ENCODE data around the gene FGA.

Gene FGA

DNA sequence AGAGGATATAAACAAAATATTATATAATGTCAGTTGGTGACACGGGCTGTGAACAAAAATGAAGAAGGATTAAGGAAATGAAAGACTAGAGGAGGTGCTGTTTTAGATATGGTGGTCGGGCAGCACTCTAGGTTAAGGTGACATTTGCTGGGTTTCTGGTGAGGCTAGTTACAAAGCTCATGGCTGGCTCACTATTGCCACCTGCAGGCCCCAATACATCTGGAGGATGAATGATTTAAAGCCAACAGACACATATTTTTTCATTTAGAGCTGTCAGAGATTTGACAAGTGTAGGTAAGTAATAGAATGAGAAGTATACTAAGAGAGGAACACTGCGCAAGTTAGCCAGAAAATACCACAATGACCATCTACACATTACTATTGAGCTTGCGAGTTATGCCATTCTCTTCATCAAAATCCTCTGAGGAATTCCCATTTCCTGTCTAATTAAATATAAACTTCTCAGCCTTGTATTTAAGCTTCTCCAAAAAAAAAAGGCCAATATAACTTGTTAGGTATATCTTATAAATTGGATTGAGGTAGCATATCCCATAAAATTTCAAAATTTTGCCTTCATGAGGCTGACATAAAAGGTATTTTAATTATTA, 28.3 kb upstream of the FGA start:
- no peak for TF ChIP-seq CEBPB (IDR thresholded peaks at IDR 0.05)
- TF ChIP-seq, protein P1, sequence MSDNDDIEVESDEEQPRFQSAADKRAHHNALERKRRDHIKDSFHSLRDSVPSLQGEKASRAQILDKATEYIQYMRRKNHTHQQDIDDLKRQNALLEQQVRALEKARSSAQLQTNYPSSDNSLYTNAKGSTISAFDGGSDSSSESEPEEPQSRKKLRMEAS (IDR thresholded peaks at IDR 0.05), result no peak
- no peak for TF ChIP-seq EGR1 (IDR thresholded peaks at IDR 0.05)
- TF ChIP-seq RAD21 (IDR thresholded peaks at IDR 0.05; ENCODE audit: low read depth), result peak; percentile 74

- TF ChIP-seq CREB1 (IDR thresholded peaks at IDR 0.05; ENCODE audit: low read depth) (no peak), CEBPB (IDR thresholded peaks at IDR 0.05) (no peak), FOXM1 (IDR thresholded peaks at IDR 0.05; ENCODE audit: borderline replicate concordance, low read depth) (no peak), REST (IDR thresholded peaks at IDR 0.05; ENCODE audit: low read depth) (no peak), ZBTB7A (IDR thresholded peaks at IDR 0.05; ENCODE audit: low read depth) (no peak), EP300 (IDR thresholded peaks at IDR 0.05; ENCODE audit: borderline replicate concordance) (no peak), TCF12 (IDR thresholded peaks at IDR 0.05; ENCODE audit: low read depth) (no peak), YY1 (IDR thresholded peaks at IDR 0.05; ENCODE audit: low read depth) (no peak), RAD21 (IDR thresholded peaks at IDR 0.05; ENCODE audit: low read depth) (no peak), EGR1 (IDR thresholded peaks at IDR 0.05) (no peak), USF1 (IDR thresholded peaks at IDR 0.05) (no peak), TEAD4 (IDR thresholded peaks at IDR 0.05) (no peak), NFIC (IDR thresholded peaks at IDR 0.05) (no peak), TAF1 (IDR thresholded peaks at IDR 0.05; ENCODE audit: low read depth) (no peak)
- TF ChIP-seq, protein P1 (IDR thresholded peaks at IDR 0.05), result no peak
Measured at GRCh38 chr4:154617820-154618317, 27.3 kb upstream of the FGA start.

DNA sequence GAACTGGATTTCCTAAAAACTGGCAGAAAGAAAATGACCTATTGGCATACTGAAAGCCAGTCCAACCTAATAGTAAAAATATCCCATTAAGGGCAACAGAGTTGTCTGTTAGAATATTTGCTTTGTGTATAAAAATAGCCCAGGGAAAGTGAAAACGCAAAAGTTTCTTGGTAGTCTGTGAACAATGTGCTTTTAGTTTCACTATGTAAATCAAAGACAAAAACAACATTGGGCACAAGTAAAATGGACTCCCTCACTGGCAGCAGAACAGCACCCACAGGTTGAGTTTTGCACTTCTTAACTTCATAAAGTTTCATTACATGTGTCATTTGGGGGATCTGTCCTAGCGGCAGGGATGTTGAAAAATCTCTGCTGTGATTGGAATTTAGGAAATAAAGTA, 26.2 kb upstream of the FGA start:
- TF ChIP-seq TEAD4 (IDR thresholded peaks at IDR 0.05) (no peak), FOXM1 (IDR thresholded peaks at IDR 0.05; ENCODE audit: borderline replicate concordance, low read depth) (no peak)
- TF ChIP-seq, protein P1 (IDR thresholded peaks at IDR 0.05), result no peak

- TF ChIP-seq USF1 (IDR thresholded peaks at IDR 0.05), result no peak
- no peak for TF ChIP-seq TAF1 (IDR thresholded peaks at IDR 0.05; ENCODE audit: low read depth)
- TF ChIP-seq YY1 (IDR thresholded peaks at IDR 0.05; ENCODE audit: low read depth), result no peak
- TF ChIP-seq EP300 (IDR thresholded peaks at IDR 0.05; ENCODE audit: borderline replicate concordance), result no peak
- no peak for TF ChIP-seq REST (IDR thresholded peaks at IDR 0.05; ENCODE audit: low read depth)
- no peak for TF ChIP-seq FOXM1 (IDR thresholded peaks at IDR 0.05; ENCODE audit: borderline replicate concordance, low read depth)
- no peak for TF ChIP-seq NFIC (IDR thresholded peaks at IDR 0.05)
- TF ChIP-seq, protein P1 (IDR thresholded peaks at IDR 0.05), result no peak
- TF ChIP-seq CEBPB (IDR thresholded peaks at IDR 0.05), result no peak
- TF ChIP-seq ZBTB7A (IDR thresholded peaks at IDR 0.05; ENCODE audit: low read depth), result no peak
- no peak for TF ChIP-seq CREB1 (IDR thresholded peaks at IDR 0.05; ENCODE audit: low read depth)
- no peak for TF ChIP-seq TEAD4 (IDR thresholded peaks at IDR 0.05)
- no peak for TF ChIP-seq TCF12 (IDR thresholded peaks at IDR 0.05; ENCODE audit: low read depth)
- TF ChIP-seq RAD21 (IDR thresholded peaks at IDR 0.05; ENCODE audit: low read depth), result no peak
- TF ChIP-seq EGR1 (IDR thresholded peaks at IDR 0.05), result no peak
Measured at GRCh38 chr4:154616287-154616686, 25.7 kb upstream of the FGA start.

DNA sequence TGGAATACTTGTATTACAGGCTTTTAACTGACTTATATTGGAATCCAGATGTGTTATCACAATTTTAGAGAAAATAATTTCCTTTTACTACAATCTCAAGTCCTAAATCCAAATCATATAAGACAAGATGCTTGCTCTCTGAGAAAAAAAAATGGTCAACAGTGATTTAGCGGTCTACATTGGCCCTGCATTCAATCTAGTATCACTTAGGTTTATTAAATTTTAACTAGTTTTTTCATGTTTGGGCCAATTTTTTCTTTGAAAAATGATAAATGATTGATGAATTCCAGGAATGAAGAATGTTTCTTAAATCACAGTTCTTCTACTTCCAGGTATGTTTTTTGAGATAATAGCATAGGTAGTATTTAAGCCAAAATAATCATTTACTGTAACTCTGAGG, 24.7 kb upstream of the FGA start:
- no peak for TF ChIP-seq REST (IDR thresholded peaks at IDR 0.05; ENCODE audit: low read depth)
- TF ChIP-seq, protein P1 (IDR thresholded peaks at IDR 0.05), result no peak
- no peak for TF ChIP-seq TCF12 (IDR thresholded peaks at IDR 0.05; ENCODE audit: low read depth)
- no peak for TF ChIP-seq TEAD4 (IDR thresholded peaks at IDR 0.05)
- TF ChIP-seq FOXM1 (IDR thresholded peaks at IDR 0.05; ENCODE audit: borderline replicate concordance, low read depth), result no peak
- no peak for TF ChIP-seq EGR1 (IDR thresholded peaks at IDR 0.05)
- no peak for TF ChIP-seq USF1 (IDR thresholded peaks at IDR 0.05)
- TF ChIP-seq CEBPB (IDR thresholded peaks at IDR 0.05), result no peak
- TF ChIP-seq CREB1 (IDR thresholded peaks at IDR 0.05; ENCODE audit: low read depth), result no peak
- no peak for TF ChIP-seq EP300 (IDR thresholded peaks at IDR 0.05; ENCODE audit: borderline replicate concordance)
- TF ChIP-seq RAD21 (IDR thresholded peaks at IDR 0.05; ENCODE audit: low read depth), result no peak
